LNCAP (cell line): ENCODE data around the gene EYA4.

Source experiments
- CTCF ChIP-seq: fragments of 450-650 bp; IDR thresholded peaks from 2 replicates; pipeline ENCODE4 v1.5.1; 2017; ENCODE audit warnings: mild to moderate bottlenecking

Gene EYA4

GRCh38 chr6:133339543-133340384, 98.6 kb downstream of the EYA4 start:
- no peak for TF ChIP-seq CTCF

- no peak for TF ChIP-seq CTCF
Measured at GRCh38 chr6:133340557-133340956, 99.4 kb downstream of the EYA4 start.

- no peak for TF ChIP-seq CTCF
Measured at GRCh38 chr6:133341607-133342158, 100.5 kb downstream of the EYA4 start.

- TF ChIP-seq CTCF, result no peak
Measured at GRCh38 chr6:133343220-133343619, 102.1 kb downstream of the EYA4 start.

GRCh38 chr6:133348846-133349245, 107.7 kb downstream of the EYA4 start:
- no peak for TF ChIP-seq CTCF

- no peak for TF ChIP-seq CTCF
Measured at GRCh38 chr6:133350928-133351327, 109.8 kb downstream of the EYA4 start.

GRCh38 chr6:133352046-133352445, 110.9 kb downstream of the EYA4 start:
- TF ChIP-seq CTCF, result no peak
